Heart right ventricle (tissue), 16 donors: ENCODE measurements around the gene EHHADH. TPM values are rescaled to one million over a fixed set of nuclear protein-coding genes. Genes with fewer than 3 reads are reported as not detected.
A peak's percentile ranks its signal among the peaks of the same experiment; 100 is the strongest.
"Not testable (repeated sequence)": the region's sequence is repeated elsewhere in the genome, so short reads cannot be mapped to it uniquely, and the experiment has no call there.

Experiments
- ATAC-seq, 8 donors: fragments of 200-7000 bp; cut with Tn5 transposase; one replicate each; pipeline ENCODE4 v1.9.1; 2020; ENCODE audit warnings: mild to moderate bottlenecking in 8 of 8, moderate library complexity in 8 of 8, moderate number of reproducible peaks in 1 of 8
- DNase-seq, 2 donors: peaks; one replicate each; pipeline ENCODE4 v3.0.0-alpha.2; 2020
- H3K27ac ChIP-seq, 10 donors: fragments of 200-600 bp; sonication (generic) in 2 of 10; one replicate each; pipeline versions ENCODE4 v1.5.0 to v1.8.0; 2020 to 2022; ENCODE audit warnings: mild to moderate bottlenecking in 3 of 10
- H3K27me3 ChIP-seq, 7 donors: fragments of 200-600 bp; one replicate each; pipeline ENCODE4 v1.8.0; 2021 to 2022; ENCODE audit warnings: mild to moderate bottlenecking in 2 of 7
- H3K36me3 ChIP-seq, 9 donors: fragments of 200-600 bp; sonication (generic) in 1 of 9; one replicate each; pipeline versions ENCODE4 v1.5.0 to v1.8.0; 2020 to 2022; ENCODE audit warnings: mild to moderate bottlenecking in 2 of 9
- H3K4me1 ChIP-seq, 9 donors: fragments of 200-600 bp; sonication (generic) in 1 of 9; one replicate each; pipeline versions ENCODE4 v1.5.0 to v1.8.0; 2020 to 2022; ENCODE audit warnings: mild to moderate bottlenecking in 4 of 9
- H3K4me3 ChIP-seq, 10 donors: fragments of 200-600 bp; sonication (generic) in 2 of 10; one replicate each; pipeline versions ENCODE4 v1.5.0 to v1.8.0; 2020 to 2022; ENCODE audit warnings: mild to moderate bottlenecking in 7 of 10, moderate library complexity in 2 of 10
- H3K9me3 ChIP-seq, 11 donors: fragments of 200-600 bp in 10 of 11; sonication (generic) in 2 of 11; one replicate each; pipeline versions ENCODE4 v1.5.0 to v1.8.0; 2013 to 2022; ENCODE audit warnings: mild to moderate bottlenecking in 2 of 11, control low read depth in 1 of 11, moderate library complexity in 1 of 11
- WGBS, 2 donors: extraction: QIAGEN DNeasy Blood & Tissue Kit; methylation state at CpG; one replicate each; pipeline ENCODE4 v1.1.7; 2013; ENCODE audit warnings: inconsistent platforms in 1 of 2; 5-methylcytosine and 5-hydroxymethylcytosine counted together
- intact Hi-C, 10 donors: fragments of 100-400 bp; cut with DNase I; formaldehyde crosslinking; loops; one replicate each; pipeline versions ENCODE4 v1.11.1 to v1.14.2; 2022
- long read RNA-seq, 3 donors: library from polyadenylated mRNA; unstranded; transcript quantifications; one replicate each; pipeline ENCODE4 v2.0.0, GENCODE V29; 2020 to 2021
- polyA plus RNA-seq, 2 donors: library from polyadenylated mRNA; stranded (reverse); fragments of 200-250 nt; gene quantifications; one replicate each; pipeline ENCODE4 v1.2.3, GENCODE V29; 2013
- total RNA-seq, 10 donors: library from RNA; stranded (reverse); fragmentation: NEBNext Ultra II Directional in 3 of 10; extraction: Animal tissue kit (Norgen Biotek cat#: 25700) in 3 of 10; gene quantifications; one replicate each; pipeline versions ENCODE4 v1.2.1 to v1.2.4, GENCODE V29; 2021 to 2023
- TF ChIP-seq, protein P1 (sequence below), 9 donors: fragments of 200-600 bp; sonication (generic) in 2 of 9; IDR thresholded peaks; one replicate each; pipeline versions ENCODE4 v1.5.0 to v1.8.0; 2021 to 2022; ENCODE audit warnings: antibody characterized with exemption in 9 of 9, mild to moderate bottlenecking in 5 of 9, moderate library complexity in 1 of 9
- donor health status: Arrhythmogenic right ventricular cardiomyopathy.
- donor health status: ischemic (EF 13 %, LVEDD 7.1; RV severe dilation, severe dysfunction).
- donor health status: healthy with polysubstance abuse.
- donor health status: DM: no; HTN: yes; CAD: no.
- donor health status: DM: no; HTN: no; CAD: no.
- donor health status: ischemic (EF 25% LVEDD 6.9; RV normal size, moderate dysfunction).
- donor health status: ischemic (EF 25% LVEDD 5.7; RV mildly dilated, moderate dysfunction).
- donor health status: healthy.
- donor health status: DM: yes; HTN: yes; CAD: no.
- donor health status: Ischemic cardiomyopathy.
- donor health status: ischemic (EF 35%, LVEDD 5.7; RV mildly dilated, moderate dysfunction).
- donor health status: nonischemic (EF 11% LVEDD 7.7; RV severe dilation, severe dysfunction).
- donor health status: DM: yes; HTN: yes; CAD: no.
- donor health status: PGD.
- donor health status: ischemic (EF 29% LVEDD 5.4; RV normal size, mild dysfunction).
- donor health status: nonischemic (EF 23%, LVEDD 6.1; RV moderate dilation, normal function).

EHHADH gene
- total RNA-seq (10 to 100 TPM; 15.0 to 31.0 (median 20.4) TPM), polyA plus RNA-seq (1 to 10 TPM; 3.8 to 4.4 TPM)
- long read RNA-seq, donor 1, transcript EHHADH-201 (7 exons, 3,850 nt), result major isoform, 7 of 9 reads
- long read RNA-seq, donor 1, partial matches to known transcripts, result 1 of 9 reads
- long read RNA-seq, donor 1, other reads (novel, unspliced or antisense), result 1 of 9 reads
- long read RNA-seq, donor 2, transcript EHHADH-201 (7 exons, 3,850 nt), result major isoform, 19 of 30 reads
- long read RNA-seq, donor 2, partial matches to known transcripts, result 4 of 30 reads
- long read RNA-seq, donor 2, other reads (novel, unspliced or antisense), result 7 of 30 reads
- long read RNA-seq, donor 3, transcript EHHADH-201 (7 exons, 3,850 nt), result major isoform, 26 of 34 reads
- long read RNA-seq, donor 3, partial matches to known transcripts, result 4 of 34 reads
- long read RNA-seq, donor 3, other reads (novel, unspliced or antisense), result 4 of 34 reads

- WGBS, 2 donors, result 2 to 4% methylated on average over 53 of the region's 53 CpGs
- H3K27ac ChIP-seq, result peak within 1 kb of the TSS in 9 of 10 donors; percentile 43 to 88 (median 77)
- H3K27me3 ChIP-seq, result no peaks in the 10 kb centered on the region
- TF ChIP-seq, protein P1, sequence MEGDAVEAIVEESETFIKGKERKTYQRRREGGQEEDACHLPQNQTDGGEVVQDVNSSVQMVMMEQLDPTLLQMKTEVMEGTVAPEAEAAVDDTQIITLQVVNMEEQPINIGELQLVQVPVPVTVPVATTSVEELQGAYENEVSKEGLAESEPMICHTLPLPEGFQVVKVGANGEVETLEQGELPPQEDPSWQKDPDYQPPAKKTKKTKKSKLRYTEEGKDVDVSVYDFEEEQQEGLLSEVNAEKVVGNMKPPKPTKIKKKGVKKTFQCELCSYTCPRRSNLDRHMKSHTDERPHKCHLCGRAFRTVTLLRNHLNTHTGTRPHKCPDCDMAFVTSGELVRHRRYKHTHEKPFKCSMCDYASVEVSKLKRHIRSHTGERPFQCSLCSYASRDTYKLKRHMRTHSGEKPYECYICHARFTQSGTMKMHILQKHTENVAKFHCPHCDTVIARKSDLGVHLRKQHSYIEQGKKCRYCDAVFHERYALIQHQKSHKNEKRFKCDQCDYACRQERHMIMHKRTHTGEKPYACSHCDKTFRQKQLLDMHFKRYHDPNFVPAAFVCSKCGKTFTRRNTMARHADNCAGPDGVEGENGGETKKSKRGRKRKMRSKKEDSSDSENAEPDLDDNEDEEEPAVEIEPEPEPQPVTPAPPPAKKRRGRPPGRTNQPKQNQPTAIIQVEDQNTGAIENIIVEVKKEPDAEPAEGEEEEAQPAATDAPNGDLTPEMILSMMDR (IDR thresholded peaks at IDR 0.05), result no peak
- peak; percentile 78 to 85 for DNase-seq
- ATAC-seq, result peak; percentile 99 to 100 (median 99)
- H3K4me1 ChIP-seq, result peaks cover 0 to 14% (median 0%) of the 10 kb centered on the region in 9 donors
- peak within 1 kb of the TSS; percentile 47 to 93 (median 70) for H3K4me3 ChIP-seq
- H3K36me3 ChIP-seq, result peaks cover 0 to under 1% (median 0%) of the 10 kb centered on the region in 9 donors
- H3K9me3 ChIP-seq, result peaks cover 0 to 16% (median 0%) of the 10 kb centered on the region in 11 donors
- intact Hi-C loops, result no loop called here
Observed at GRCh38 chr3:185253645-185254410, at the start of gene EHHADH. EHHADH (minus strand) TSS chr3:185254049; CDS start chr3:185254022, 27 bp downstream.

DNA sequence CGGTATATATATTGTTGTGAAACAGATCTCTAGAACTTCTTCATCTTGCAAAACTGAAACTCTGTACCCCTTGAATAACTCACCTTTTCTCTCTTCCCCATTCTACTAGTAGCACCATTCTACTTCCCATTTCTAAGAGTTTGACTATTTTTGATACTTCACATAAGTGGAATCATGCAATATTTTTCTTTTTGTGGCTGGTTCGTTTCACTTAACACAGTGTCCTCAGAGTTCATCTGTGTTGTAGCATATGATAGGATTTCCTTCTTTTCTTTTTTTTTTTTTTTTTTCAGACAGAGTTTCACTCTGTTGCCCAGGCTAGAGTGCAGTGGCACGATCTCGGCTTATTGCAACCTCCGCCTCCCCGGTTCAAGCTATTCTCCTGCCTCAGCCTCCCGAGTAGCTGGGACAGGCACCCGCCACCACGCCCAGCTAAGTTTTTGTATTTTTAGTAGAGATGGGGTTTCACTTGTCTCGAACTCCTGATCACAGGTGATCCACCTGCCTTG, 46.1 kb upstream of the EHHADH start:
- H3K36me3 ChIP-seq, intact Hi-C loops, H3K4me3 ChIP-seq, DNase-seq, H3K4me1 ChIP-seq, H3K9me3 ChIP-seq, H3K27me3 ChIP-seq: not testable (repeated sequence)
- ATAC-seq, result peak in 1 of 8 donors; percentile 30
- WGBS, 2 donors, result 86 to 92% methylated on average over 10 of the region's 10 CpGs
- H3K27ac ChIP-seq, result peak overlapping the region in 1 of 10 donors; percentile 21

DNA sequence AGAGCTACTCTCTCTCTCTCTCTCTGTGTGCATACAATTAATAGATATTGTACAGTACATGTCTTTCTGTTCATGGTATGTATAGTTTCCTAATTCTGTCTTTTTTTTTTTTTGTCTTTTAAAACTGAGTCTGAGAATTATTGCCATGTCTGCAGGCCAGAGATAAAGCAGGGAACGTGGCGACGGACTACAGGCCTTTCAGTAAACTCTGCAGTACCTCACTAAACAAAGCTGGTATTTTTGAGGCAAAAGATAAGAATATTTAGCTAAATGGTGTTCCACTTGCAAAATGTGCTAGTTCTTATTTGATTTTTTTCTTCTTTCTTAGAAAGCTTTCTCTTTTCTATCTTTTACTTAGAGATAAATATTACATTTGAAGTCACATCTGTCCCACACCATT, 44.0 kb upstream of the EHHADH start:
- no peaks in the 10 kb centered on the region for H3K9me3 ChIP-seq
- DNase-seq, result no peak
- H3K36me3 ChIP-seq, result peaks cover 0 to 12% (median 0%) of the 10 kb centered on the region in 9 donors
- no peak overlapping the region for H3K27ac ChIP-seq
- intact Hi-C loops, result no loop called here
- no peak for ATAC-seq
- TF ChIP-seq, protein P1 (IDR thresholded peaks at IDR 0.05), result no peak
- 86 to 89% methylated on average over 3 of the region's 3 CpGs for WGBS, 2 donors
- H3K4me1 ChIP-seq, result peaks cover 0 to 10% (median 0%) of the 10 kb centered on the region in 9 donors
- no peaks in the 10 kb centered on the region for H3K27me3 ChIP-seq
- no peak overlapping the region for H3K4me3 ChIP-seq

DNA sequence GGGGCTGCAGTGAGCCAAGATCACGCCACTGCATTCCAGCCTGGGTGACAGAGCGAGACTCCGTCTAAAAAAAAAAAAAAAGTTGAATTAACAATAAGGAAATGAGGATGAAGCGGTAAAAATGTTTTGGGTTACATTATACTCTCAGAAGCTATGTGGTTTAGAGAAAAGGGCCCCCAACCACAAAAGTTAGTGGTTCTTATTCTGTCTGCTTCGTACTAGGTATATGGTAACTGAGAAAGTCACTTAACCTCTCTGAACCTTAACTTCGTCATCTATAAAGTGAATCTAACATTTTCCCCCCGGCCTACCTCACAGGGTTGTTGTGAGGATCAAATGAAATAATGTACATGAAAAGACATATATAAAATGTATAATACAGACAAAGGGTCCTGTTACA, 38.4 kb upstream of the EHHADH start:
- Histone ChIP-seq H3K36me3 (peaks cover 0 to 23% (median 5%) of the 10 kb centered on the region in 9 donors), H3K27me3 (no peaks in the 10 kb centered on the region), H3K4me3 (no peak overlapping the region), H3K4me1 (no peaks in the 10 kb centered on the region), H3K27ac (no peak overlapping the region), H3K9me3 (no peaks in the 10 kb centered on the region)
- 96 to 97% methylated on average over 7 of the region's 7 CpGs for WGBS, 2 donors
- ATAC-seq, result no peak
- intact Hi-C loops, result no loop called here
- TF ChIP-seq, protein P1 (IDR thresholded peaks at IDR 0.05), result no peak
- DNase-seq, result no peak
